GM21723 (cell line): Measurements from ENCODE around the gene UNKL.
"Not testable (repeated sequence)": the region's sequence is repeated elsewhere in the genome, so short reads cannot be mapped to it uniquely, and the experiment has no call there.

ENCODE experiments used
- ATAC-seq: cut with Tn5 transposase; IDR thresholded peaks from one replicate; pipeline ENCODE4 v1.9.1; 2021; ENCODE audit warnings: mild to moderate bottlenecking, moderate library complexity; ENCODE audit not compliant: unreplicated experiment

The UNKL gene

GRCh38 chr16:1330260-1330914 is 84.1 kb downstream of the UNKL start:
- ATAC-seq, result no peak

GRCh38 chr16:1328961-1329360 is 85.5 kb downstream of the UNKL start:
- not testable (repeated sequence) for ATAC-seq

- ATAC-seq, result not testable (repeated sequence)
These were observed 86.4 kb downstream of the UNKL start for GRCh38 chr16:1328136-1328535.

GRCh38 chr16:1327619-1327947 is 86.9 kb downstream of the UNKL start:
- ATAC-seq, result no peak

DNA sequence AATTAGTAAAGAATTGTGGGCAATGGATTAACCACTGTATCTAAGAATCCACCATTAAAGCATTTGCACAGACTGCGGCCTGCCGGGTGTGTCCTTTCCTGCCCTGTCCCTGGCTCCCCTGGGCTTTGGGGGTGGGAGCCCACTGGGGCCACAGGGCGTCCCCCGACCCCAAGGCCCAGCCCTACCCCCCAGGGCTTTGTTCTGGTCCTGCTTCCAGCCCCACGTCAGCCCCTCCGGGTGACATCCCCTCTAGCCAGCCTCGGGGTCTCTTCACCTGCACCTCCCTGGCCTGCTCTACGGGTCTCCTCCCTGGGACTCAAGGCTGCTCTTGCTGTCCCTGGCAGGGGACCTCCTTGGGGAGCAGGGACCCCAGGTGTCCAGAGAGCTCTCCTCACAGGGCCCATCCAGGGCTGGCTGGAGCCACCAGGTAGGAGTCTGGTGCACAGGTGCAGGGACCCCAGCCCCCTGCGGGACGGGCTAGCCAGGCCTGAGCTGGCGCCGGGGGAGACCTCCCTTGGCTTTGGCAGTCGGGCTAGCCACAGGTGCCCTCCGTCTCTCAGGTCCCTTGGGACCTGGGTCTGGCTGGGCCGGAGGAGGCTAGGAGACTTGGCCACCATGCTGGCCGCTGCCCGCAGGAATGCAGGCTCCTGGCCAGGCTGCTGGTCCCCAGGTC is 87.4 kb downstream of the UNKL start:
- ATAC-seq, result no peak

GRCh38 chr16:1326391-1326790 is 88.1 kb downstream of the UNKL start:
- no peak for ATAC-seq

- no peak for ATAC-seq
These were observed 88.7 kb downstream of the UNKL start for GRCh38 chr16:1325673-1326371.

DNA sequence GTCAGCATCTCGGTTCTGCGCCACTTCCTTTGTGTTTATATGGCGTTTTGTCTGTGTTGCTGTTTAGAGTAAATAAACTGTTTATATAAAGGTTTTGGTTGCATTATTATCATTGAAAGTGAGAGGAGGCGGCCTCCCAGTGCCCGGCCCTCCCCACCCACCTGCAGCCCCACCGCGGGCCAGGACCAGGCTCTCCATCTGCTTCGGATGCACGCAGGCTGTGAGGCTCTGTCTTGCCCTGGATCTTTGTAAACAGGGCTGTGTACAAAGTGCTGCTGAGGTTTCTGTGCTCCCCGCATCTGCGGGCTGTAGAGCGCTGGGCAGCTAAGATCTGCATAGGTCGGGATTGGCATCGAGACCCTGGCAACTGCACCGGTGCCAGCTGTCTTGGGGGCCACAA is 89.2 kb downstream of the UNKL start:
- no peak for ATAC-seq

DNA sequence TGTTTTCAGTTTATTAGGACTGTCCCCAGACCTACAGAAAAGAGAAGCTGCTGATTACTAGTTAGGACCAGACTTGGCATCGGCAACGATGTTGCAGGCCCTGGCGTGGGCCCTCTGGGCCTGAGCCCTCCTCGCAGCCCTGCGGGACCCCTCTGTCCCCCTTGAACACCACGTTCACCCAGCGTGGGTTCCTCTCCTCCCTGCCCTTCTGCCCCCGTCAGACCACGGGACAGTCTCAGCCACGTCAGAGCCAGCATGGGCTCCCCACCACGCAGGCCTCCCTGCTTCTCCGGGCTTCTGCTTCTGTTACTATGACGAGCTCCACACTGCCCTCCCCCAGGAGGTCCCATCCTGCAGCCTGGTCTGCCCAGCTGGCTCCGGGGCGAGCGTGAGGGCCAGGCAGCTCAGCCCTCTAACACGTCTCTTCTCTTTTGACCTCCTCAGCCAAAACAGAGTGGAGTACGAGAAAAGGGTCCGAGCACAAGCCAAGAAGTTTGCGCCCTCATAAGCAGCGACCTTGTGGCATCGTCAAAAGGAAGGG is 90.1 kb downstream of the UNKL start:
- ATAC-seq, result no peak

DNA sequence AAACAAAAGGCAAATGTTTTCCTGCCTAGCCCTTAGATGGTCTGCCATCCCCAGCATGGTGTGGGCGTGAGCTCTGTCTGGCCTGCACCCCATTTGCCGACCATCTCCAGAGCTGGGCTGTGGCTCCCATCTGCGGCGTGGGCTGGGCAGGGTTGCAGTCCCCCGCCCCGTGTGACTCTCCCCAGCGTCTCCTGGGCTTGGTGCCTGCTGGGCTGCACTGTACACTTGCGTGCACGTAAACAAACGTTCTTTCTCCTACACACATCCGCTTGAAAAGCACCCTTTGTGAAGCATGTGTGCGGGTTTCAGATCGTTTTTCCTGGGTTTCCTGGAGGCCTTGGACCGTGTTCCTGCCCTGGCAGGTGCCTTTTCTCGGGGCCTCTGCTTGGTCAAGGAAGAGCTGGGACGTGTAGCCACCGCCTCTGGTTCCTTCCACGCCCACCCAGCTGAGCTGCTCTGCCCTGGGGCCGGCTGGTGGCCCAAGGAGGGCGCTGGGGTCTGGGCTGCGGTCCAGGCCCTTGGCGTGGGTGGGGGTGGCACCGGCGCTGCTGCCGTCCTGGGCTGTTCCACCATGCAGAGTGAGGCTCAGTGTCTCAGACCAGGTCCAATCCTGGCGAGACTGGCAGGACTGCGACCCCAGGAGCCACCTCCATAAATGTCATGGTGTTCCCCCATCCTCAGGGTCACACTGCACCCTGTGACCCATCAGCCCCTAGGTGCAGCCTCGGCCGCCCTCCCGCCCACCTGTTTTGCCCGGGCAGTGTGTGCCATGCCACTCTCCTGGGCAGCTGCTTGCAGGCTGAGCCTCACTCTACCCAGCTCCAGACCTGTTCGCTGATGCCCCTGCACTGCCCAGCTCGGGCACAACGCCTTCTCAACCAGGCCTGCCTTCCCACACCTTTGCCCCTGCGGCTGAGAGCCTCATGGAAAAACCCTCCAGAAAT is 90.9 kb downstream of the UNKL start:
- ATAC-seq, result no peak

- no peak for ATAC-seq
These were observed 92.1 kb downstream of the UNKL start for GRCh38 chr16:1322407-1322806.

- ATAC-seq, result no peak
These were observed 93.8 kb downstream of the UNKL start for GRCh38 chr16:1320658-1321240.

GRCh38 chr16:1320097-1320496 is 94.4 kb downstream of the UNKL start:
- ATAC-seq, result no peak

- ATAC-seq, result no peak
These were observed 95.5 kb downstream of the UNKL start for GRCh38 chr16:1319041-1319440.

DNA sequence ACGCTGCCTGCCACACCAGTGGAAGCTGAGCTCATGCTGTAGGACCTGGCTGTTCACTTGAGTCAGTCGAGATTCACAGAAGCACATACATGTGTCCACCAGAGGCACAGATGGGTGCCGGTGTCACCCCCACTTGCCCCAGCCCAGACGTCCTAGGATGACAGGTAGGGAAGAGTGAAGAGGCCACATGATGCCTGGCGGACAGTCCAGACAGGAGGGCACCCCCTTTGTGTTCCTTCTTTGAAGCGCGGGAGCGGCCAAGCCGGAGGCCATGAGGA is 96.3 kb downstream of the UNKL start:
- ATAC-seq, result no peak

GRCh38 chr16:1317479-1318267 is 96.8 kb downstream of the UNKL start:
- no peak for ATAC-seq

DNA sequence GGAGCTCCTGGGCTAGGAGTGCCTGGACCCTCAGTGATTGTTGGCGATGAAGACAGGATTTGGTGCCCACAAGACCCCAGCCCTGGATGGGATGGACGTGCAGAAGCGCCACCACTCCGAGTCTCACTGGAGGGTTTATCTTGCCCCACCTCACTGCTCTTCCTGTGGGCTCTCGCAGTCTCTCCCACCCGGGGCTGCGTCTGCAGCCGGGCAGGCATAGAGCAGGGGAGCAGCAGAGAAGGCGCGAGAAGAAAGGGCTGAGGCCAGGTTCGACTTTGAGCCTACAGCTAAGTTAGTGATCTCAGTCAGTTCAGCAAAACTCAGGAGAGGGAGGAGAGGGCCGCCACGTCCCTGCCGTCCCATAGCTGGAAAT is 98.5 kb downstream of the UNKL start:
- no peak for ATAC-seq

DNA sequence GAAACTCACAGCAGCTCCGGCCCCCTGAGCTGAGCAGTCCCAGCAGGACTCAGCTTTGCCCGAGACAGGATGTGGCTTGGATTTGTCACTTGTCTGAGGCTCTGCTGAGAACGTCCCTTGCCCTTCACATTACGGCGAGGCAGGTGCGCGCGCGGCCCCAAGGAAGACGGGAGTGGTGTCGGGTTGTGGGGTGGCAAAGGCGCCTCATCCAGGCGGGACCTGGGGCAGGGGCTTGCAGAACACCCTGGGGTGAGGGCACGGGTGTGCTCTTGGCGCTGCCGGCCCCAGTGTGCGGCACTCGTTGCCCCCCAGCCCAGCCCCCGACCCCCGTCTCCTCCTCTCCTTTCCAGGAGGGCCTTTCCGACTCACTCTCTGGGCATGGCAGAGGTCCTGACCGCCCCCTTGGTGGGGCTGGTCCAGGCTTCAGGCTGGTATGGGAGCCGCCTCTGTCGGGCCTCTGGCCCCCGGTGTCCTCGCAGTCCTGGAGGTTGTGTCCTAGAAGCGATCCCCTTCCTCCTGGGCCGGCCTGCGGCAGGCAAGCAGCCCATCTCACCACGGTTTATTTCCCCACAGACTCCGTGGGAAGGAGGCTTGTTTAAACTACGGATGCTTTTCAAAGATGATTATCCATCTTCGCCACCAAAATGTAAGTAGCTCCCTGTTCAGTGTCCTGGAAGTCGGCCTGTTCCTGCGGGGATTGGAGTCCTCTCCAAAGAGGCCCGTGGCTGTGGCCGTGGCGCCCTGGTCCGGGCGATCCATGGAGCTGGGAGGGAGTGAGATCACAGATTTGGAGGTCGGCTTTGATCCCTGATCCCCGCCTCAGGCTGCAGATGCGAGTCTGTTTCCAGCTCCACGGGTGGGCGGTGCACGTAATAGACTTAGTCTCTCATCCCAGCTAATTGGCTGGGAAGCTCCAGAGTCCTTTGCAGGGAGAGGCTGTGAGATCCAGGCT is 99.1 kb downstream of the UNKL start:
- no peak for ATAC-seq
